Endothelial cell of umbilical vein (primary cell): Measurements from ENCODE around the gene GALNT2. TPM values are rescaled to one million over a fixed set of nuclear protein-coding genes. Genes with fewer than 3 reads are reported as not detected.

Experiments
- BruUV-seq: library from RNA; stranded (reverse); fragments of 400-500 nt; replicated peaks from 2 replicates; lab custom pipeline; 2021; lab: Mats Ljungman, UMichigan
- CTCF ChIA-PET: fragments of 300-600, 350-600 bp; sonication (Branson Sonifier 250); formaldehyde crosslinking; loops from one replicate; lab custom pipeline; 2021; ENCODE audit warnings: antibody characterized with exemption, inconsistent platforms; lab: Charles Lee
- POLR2A ChIA-PET: fragments of 300-600, 350-600 bp; sonication (Branson Sonifier 250); formaldehyde crosslinking; loops from one replicate; lab custom pipeline; 2021; ENCODE audit warnings: antibody characterized with exemption, inconsistent platforms; lab: Charles Lee
- DNase-seq: peaks from one replicate; pipeline ENCODE4 v3.0.0-alpha.2; 2011; ENCODE audit warnings: low read depth, low spot score
- FAIRE-seq: peaks from 2 replicates; lab custom pipeline; 2011; peaks lifted over from hg19 to GRCh38; lab: Jason Lieb, UNC
- H2AFZ ChIP-seq: 2 replicates; pipeline ENCODE4 v1.6.0; 2012; ENCODE audit warnings: low read depth, low read length, control low read depth, inconsistent platforms
- H3K27ac ChIP-seq: 2 replicates; pipeline ENCODE4 v1.5.1; 2011; ENCODE audit warnings: low read depth, mild to moderate bottlenecking, control low read depth, low read length, moderate library complexity; ENCODE audit not compliant: insufficient read depth
- H3K27me3 ChIP-seq, 2 experiments: 2 replicates each; pipeline versions ENCODE4 v1.6.0 to v1.6.1; 2011; ENCODE audit warnings: low read length in 2 of 2, mixed read lengths in 1 of 2; ENCODE audit not compliant: control insufficient read depth in 2 of 2, insufficient read depth in 2 of 2
- H3K36me3 ChIP-seq, 2 experiments: 2 replicates in 1 of 2; 3 replicates in 1 of 2; pipeline ENCODE4 v1.5.1; 2011; ENCODE audit warnings: low read length in 2 of 2, mild to moderate bottlenecking in 1 of 2, moderate library complexity in 1 of 2; ENCODE audit not compliant: control insufficient read depth in 2 of 2, insufficient read depth in 2 of 2; ENCODE audit errors: extremely low read depth in 1 of 2
- H3K4me1 ChIP-seq: 3 replicates; pipeline ENCODE4 v1.5.1; 2011; ENCODE audit warnings: mild to moderate bottlenecking, low read length; ENCODE audit not compliant: control insufficient read depth, insufficient read depth; ENCODE audit errors: extremely low read depth
- H3K4me2 ChIP-seq: 2 replicates; pipeline ENCODE4 v1.6.1; 2011; ENCODE audit warnings: low read length, control low read depth, mixed read lengths; ENCODE audit not compliant: insufficient read depth
- H3K4me3 ChIP-seq, 3 experiments: fragments of 200-600 bp in 1 of 3; sonication (generic), shearing (Covaris generic) in 1 of 3; replicated peaks in 1 of 3; 2 replicates each; pipeline ENCODE4 v1.5.1; 2011 to 2016; ENCODE audit warnings: control low read depth in 3 of 3, low read length in 3 of 3, mild to moderate bottlenecking in 2 of 3, inconsistent platforms in 1 of 3, low read depth in 1 of 3, moderate library complexity in 1 of 3; ENCODE audit not compliant: insufficient read depth in 1 of 3
- H3K79me2 ChIP-seq: 2 replicates; pipeline ENCODE4 v1.6.0; 2012; ENCODE audit warnings: low read length, inconsistent platforms; ENCODE audit not compliant: control insufficient read depth, insufficient read depth
- H3K9ac ChIP-seq: replicated peaks from 2 replicates; pipeline ENCODE3; 2011; ENCODE audit warnings: low read length, control low read depth; ENCODE audit not compliant: insufficient read depth; ENCODE audit errors: extremely low read depth
- H3K9me1 ChIP-seq: replicated peaks from 3 replicates; pipeline ENCODE4 v1.6.0; 2011; ENCODE audit warnings: mild to moderate bottlenecking, low read length; ENCODE audit not compliant: control insufficient read depth, insufficient read depth; ENCODE audit errors: extremely low read depth
- H3K9me3 ChIP-seq: replicated peaks from 2 replicates; pipeline ENCODE4 v1.5.1; 2012; ENCODE audit warnings: low read length, inconsistent platforms; ENCODE audit not compliant: control insufficient read depth, insufficient read depth
- H4K20me1 ChIP-seq: replicated peaks from 2 replicates; pipeline ENCODE3; 2011; ENCODE audit warnings: mild to moderate bottlenecking, low read length; ENCODE audit not compliant: control insufficient read depth, insufficient read depth; ENCODE audit errors: extremely low read depth
- EZH2 ChIP-seq: IDR thresholded peaks from 2 replicates; pipeline ENCODE4 v1.6.1; 2012; ENCODE audit warnings: borderline replicate concordance, low read depth, mild to moderate bottlenecking, moderate library complexity, low read length, inconsistent platforms; ENCODE audit not compliant: severe bottlenecking
- FOS ChIP-seq: IDR thresholded peaks from 2 replicates; pipeline ENCODE4 v1.6.1; 2011; ENCODE audit warnings: mild to moderate bottlenecking, low read length, moderate library complexity, borderline replicate concordance; ENCODE audit not compliant: insufficient read depth
- GATA2 ChIP-seq: IDR thresholded peaks from 2 replicates; pipeline ENCODE4 v1.7.0; 2011; ENCODE audit warnings: low read depth, mild to moderate bottlenecking, moderate library complexity, mixed read lengths, low read length; ENCODE audit not compliant: insufficient read length, insufficient read depth
- JUN ChIP-seq: IDR thresholded peaks from 2 replicates; pipeline ENCODE4 v1.6.1; 2011; ENCODE audit warnings: borderline replicate concordance, low read depth; ENCODE audit not compliant: insufficient read length, insufficient read depth
- MYC ChIP-seq: IDR thresholded peaks from one replicate; pipeline ENCODE4 v1.6.1; 2011; ENCODE audit warnings: mild to moderate bottlenecking, low read depth, low read length
- POLR2A ChIP-seq: IDR thresholded peaks from 2 replicates; pipeline ENCODE4 v1.6.1; 2012; ENCODE audit warnings: low read depth, mild to moderate bottlenecking, control low read depth, low read length
- POLR2AphosphoS5 ChIP-seq: IDR thresholded peaks from 2 replicates; pipeline ENCODE4 v1.6.1; 2012; ENCODE audit warnings: low read depth, mild to moderate bottlenecking, control low read depth, low read length, moderate library complexity; ENCODE audit not compliant: insufficient read depth
- dilution Hi-C: fragments of 300-500 bp; cut with MboI; formaldehyde crosslinking; loops from one replicate; pipeline ENCODE4 v1.15.0; 2019; ENCODE audit warnings: low sequenced_read_pairs; ENCODE audit not compliant: extremely low pct_ligation_motif_present
- intact Hi-C: fragments of 100-400 bp; cut with micrococcal nuclease; formaldehyde crosslinking; loops from one replicate; pipeline ENCODE4 v1.10.0; 2022
- polyA plus RNA-seq, 4 experiments: library from polyadenylated mRNA; depleted of rRNA in 3 of 4; stranded (reverse) in 3 of 4; unstranded in 1 of 4; fragments of >200 nt; gene quantifications; 2 replicates each; pipeline versions ENCODE4 v1.2.1 to v1.2.3, GENCODE V29; 2011 to 2012; ENCODE audit warnings: missing spikeins in 1 of 4
- total RNA-seq: library from RNA; stranded (reverse); gene quantifications from 2 replicates; pipeline ENCODE4 v1.2.3, GENCODE V29; 2021
- TF ChIP-seq, protein P1 (sequence below), 2 donors: IDR thresholded peaks; 1 replicate in 1 of 2; 2 replicates in 1 of 2; pipeline ENCODE4 v1.5.1; 2011; ENCODE audit warnings: low read length in 2 of 2, mild to moderate bottlenecking in 2 of 2, moderate library complexity in 2 of 2, control low read depth in 1 of 2, inconsistent platforms in 1 of 2, low read depth in 1 of 2; ENCODE audit not compliant: insufficient read depth in 1 of 2; ENCODE audit errors: extremely low read depth in 1 of 2
- TF ChIP-seq, protein P2 (sequence below): IDR thresholded peaks from 2 replicates; pipeline ENCODE4 v1.6.1; 2011; ENCODE audit not compliant: insufficient read depth, insufficient read length

The GALNT2 gene
- total and polyA plus RNA-seq, 2 donors (not counting 3 experiments of a cell fraction or from before 2014, with no cell fraction given) = 56.3 to 77.5 TPM

DNA sequence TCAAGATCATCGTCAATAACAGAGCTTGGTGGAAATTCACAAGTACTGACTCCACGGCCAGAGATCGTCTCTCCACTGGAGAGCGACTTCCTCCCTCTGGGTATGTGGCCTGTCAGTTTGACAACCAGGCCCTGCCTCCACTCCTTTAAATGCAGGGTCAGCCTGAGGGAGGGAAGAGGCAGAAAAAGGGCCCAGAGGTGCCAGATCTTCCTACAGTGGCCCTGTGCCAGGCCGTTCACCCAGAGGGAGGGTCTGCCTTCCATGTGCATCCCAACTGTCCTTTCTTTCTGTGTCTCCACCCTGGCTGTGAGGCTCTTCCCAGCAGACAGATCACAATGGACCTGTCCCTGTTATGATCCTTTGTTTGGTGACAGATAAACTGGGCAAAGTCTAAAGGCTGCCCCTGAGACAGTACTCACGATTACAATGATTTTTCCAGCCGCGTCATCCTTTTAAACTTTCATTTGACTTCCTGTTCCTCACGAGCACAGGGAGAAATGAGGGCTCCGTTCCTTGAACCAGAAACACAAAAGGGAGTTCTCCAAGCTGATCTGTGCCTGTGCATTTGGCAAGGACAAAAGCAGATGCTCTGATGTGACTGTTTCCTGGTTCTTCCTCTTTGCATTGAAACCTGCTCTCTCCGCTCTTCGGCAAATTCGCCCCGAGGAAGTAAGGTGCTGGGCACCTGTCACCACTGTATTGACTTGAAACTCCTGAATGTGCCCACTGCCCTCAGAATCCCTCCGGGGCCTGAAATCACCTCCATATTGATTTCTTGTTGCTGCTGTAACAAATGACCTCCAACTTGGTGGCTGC, 232.4 kb downstream of the GALNT2 start:
- dilution Hi-C loops = no loop called here
- H4K20me1 ChIP-seq = no peaks in the 10 kb centered on the region
- POLR2A ChIA-PET = no interaction called here

DNA sequence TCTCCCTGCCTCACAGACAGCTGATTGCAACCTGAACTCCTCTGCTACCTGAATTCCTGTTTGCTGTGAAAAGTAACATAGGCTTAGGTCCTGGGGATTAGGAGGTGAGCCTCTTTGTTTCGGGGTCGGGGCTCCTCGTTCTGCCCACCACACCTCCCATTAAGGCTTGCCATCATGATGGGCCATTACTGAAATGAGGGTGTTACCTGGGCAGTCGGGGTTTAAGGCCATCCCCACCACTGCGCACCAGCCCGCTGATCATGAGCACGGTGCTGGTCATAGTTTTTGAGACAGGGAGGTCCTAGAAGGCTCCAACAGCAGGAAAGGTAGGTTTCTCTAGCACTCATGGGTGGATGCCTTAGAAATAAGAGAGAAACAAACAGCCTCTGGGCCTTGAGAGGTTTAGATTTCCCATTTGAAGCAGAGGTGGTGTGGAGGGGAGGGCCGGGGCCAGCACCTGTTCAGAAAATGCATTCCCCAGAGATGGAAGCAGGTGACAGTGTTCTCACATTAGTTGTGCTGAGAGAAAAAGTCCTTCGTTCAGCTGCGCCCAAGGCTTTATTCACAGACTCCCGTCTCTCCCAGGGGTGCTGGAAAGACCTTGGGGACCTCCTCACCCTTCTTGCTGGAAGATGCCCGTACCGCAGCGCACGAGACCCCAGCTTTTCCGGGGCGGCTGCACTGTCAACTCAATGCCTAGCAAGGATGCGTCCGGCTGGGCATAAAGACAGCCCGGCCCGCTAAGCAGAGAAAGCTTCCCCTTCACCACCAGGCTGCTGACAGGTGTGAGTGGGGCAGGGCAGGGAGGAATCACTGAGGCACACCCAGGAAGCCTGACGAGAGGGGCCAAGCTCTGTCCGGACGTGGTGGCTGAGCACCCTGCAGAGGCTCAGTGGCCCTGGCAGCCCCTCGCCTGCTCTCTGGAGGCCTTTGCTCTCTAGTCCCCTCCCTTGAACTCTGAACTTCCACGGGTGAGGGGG, 233.6 kb downstream of the GALNT2 start:
- Histone ChIP-seq H3K4me3 (no peak overlapping the region), H3K27ac (no peak overlapping the region), H2AFZ (no peak overlapping the region), H4K20me1 (no peaks in the 10 kb centered on the region), H3K4me2 (no peak overlapping the region), H3K36me3 (no peaks in the 10 kb centered on the region), H3K27me3 (peaks cover 3% of the 10 kb centered on the region in 2 experiments), H3K79me2 (no peaks in the 10 kb centered on the region), H3K9ac (no peak overlapping the region), H3K9me1 (no peaks in the 10 kb centered on the region), H3K9me3 (no peaks in the 10 kb centered on the region), H3K4me1 (no peaks in the 10 kb centered on the region)
- ChIA-PET CTCF (no interaction called here), POLR2A (no interaction called here)
- dilution Hi-C loops (no loop called here), intact Hi-C loops (no loop called here)
- FAIRE-seq = no peak
- DNase-seq = no peak
- no TSS peak for BruUV-seq
- TF ChIP-seq EZH2 (no peak), POLR2AphosphoS5 (no peak), FOS (no peak), GATA2 (no peak), JUN (no peak), MYC (no peak), POLR2A (no peak)
- TF ChIP-seq, protein P1, sequence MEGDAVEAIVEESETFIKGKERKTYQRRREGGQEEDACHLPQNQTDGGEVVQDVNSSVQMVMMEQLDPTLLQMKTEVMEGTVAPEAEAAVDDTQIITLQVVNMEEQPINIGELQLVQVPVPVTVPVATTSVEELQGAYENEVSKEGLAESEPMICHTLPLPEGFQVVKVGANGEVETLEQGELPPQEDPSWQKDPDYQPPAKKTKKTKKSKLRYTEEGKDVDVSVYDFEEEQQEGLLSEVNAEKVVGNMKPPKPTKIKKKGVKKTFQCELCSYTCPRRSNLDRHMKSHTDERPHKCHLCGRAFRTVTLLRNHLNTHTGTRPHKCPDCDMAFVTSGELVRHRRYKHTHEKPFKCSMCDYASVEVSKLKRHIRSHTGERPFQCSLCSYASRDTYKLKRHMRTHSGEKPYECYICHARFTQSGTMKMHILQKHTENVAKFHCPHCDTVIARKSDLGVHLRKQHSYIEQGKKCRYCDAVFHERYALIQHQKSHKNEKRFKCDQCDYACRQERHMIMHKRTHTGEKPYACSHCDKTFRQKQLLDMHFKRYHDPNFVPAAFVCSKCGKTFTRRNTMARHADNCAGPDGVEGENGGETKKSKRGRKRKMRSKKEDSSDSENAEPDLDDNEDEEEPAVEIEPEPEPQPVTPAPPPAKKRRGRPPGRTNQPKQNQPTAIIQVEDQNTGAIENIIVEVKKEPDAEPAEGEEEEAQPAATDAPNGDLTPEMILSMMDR (IDR thresholded peaks at IDR 0.05; ENCODE audit: extremely low read depth in 1 of 2, insufficient read depth in 1 of 2, low read depth in 1 of 2, low read length in 2 of 2) = no peak
- TF ChIP-seq, protein P2, sequence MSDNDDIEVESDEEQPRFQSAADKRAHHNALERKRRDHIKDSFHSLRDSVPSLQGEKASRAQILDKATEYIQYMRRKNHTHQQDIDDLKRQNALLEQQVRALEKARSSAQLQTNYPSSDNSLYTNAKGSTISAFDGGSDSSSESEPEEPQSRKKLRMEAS = no peak

More for the DNA sequence above, 232.4 kb downstream of the GALNT2 start:
- H3K27me3 ChIP-seq = peaks cover 3 to 5% of the 10 kb centered on the region in 2 experiments
- H3K9ac ChIP-seq = no peak overlapping the region
- H3K79me2 ChIP-seq = no peaks in the 10 kb centered on the region
- FAIRE-seq (no peak), DNase-seq (no peak)
- CTCF ChIA-PET = no interaction called here
- no peaks in the 10 kb centered on the region for H3K36me3 ChIP-seq
- no TSS peak for BruUV-seq
- no peaks in the 10 kb centered on the region for H3K9me1 ChIP-seq
- no peaks in the 10 kb centered on the region for H3K4me1 ChIP-seq
- TF ChIP-seq FOS (no peak), MYC (no peak)
- TF ChIP-seq, protein P2 = no peak
- no peak overlapping the region for H3K27ac ChIP-seq
- H3K4me3 ChIP-seq = no peak overlapping the region
- no peaks in the 10 kb centered on the region for H3K9me3 ChIP-seq
- H3K4me2 ChIP-seq = no peak overlapping the region
- intact Hi-C loops = no loop called here
- H2AFZ ChIP-seq = no peak overlapping the region
